ENCODE data around the gene ANKFN1. TPM values are rescaled to one million over a fixed set of nuclear protein-coding genes. Genes with fewer than 3 reads are reported as not detected.

Gene ANKFN1
- total RNA-seq, 4 donors from 2014 or later: 0.67 to 0.94 TPM; not detected in 2

- no peak overlapping the region for H3K27ac ChIP-seq
- TF ChIP-seq CTCF (IDR thresholded peaks at IDR 0.05): no peak
- no peak for TF ChIP-seq POLR2A (IDR thresholded peaks at IDR 0.05)
- no peaks in the 10 kb centered on the region for H3K9me3 ChIP-seq
- no peak for DNase-seq
- H3K4me3 ChIP-seq (replicated peaks in 1 of 3): no peak overlapping the region
- peaks cover 0 to 8% of the 10 kb centered on the region in 2 donors for H3K4me1 ChIP-seq
- intact Hi-C loops (cut with DNase I): no loop called here
- 58 to 77% methylated on average over 3 of the region's 3 CpGs for WGBS, 2 donors
- H3K27me3 ChIP-seq: no peaks in the 10 kb centered on the region
- H3K36me3 ChIP-seq: no peaks in the 10 kb centered on the region
Observed at GRCh38 chr17:56300144-56300543, 146.9 kb downstream of the ANKFN1 start.

GRCh38 chr17:56305007-56305406, 151.7 kb downstream of the ANKFN1 start:
- no peak overlapping the region for H3K4me3 ChIP-seq (replicated peaks in 1 of 3)
- intact Hi-C loops (cut with DNase I): no loop called here
- 79 to 88% methylated on average over 1 of the region's 1 CpG for WGBS, 2 donors

GRCh38 chr17:56309897-56310296, 156.6 kb downstream of the ANKFN1 start:
- Histone ChIP-seq H3K4me3 (replicated peaks in 1 of 3) (no peak overlapping the region), H3K36me3 (no peaks in the 10 kb centered on the region), H3K4me1 (no peaks in the 10 kb centered on the region), H3K27me3 (no peaks in the 10 kb centered on the region), H3K9me3 (no peaks in the 10 kb centered on the region), H3K27ac (no peak overlapping the region)
- intact Hi-C loops (cut with DNase I): no loop called here
- TF ChIP-seq CTCF (IDR thresholded peaks at IDR 0.05) (no peak), POLR2A (IDR thresholded peaks at IDR 0.05) (no peak)
- DNase-seq: no peak
- 87 to 94% methylated on average over 8 of the region's 8 CpGs for WGBS, 2 donors

More at GRCh38 chr17:56305007-56305406, 151.7 kb downstream of the ANKFN1 start:
- Histone ChIP-seq H3K36me3 (no peaks in the 10 kb centered on the region), H3K9me3 (no peaks in the 10 kb centered on the region), H3K27me3 (no peaks in the 10 kb centered on the region), H3K4me1 (no peaks in the 10 kb centered on the region), H3K27ac (no peak overlapping the region)
- no peak for DNase-seq
- no peak for TF ChIP-seq POLR2A (IDR thresholded peaks at IDR 0.05)
- TF ChIP-seq CTCF (IDR thresholded peaks at IDR 0.05): no peak

GRCh38 chr17:56310782-56311181, 157.5 kb downstream of the ANKFN1 start:
- no peaks in the 10 kb centered on the region for H3K4me1 ChIP-seq
- no peak overlapping the region for H3K27ac ChIP-seq
- no peaks in the 10 kb centered on the region for H3K27me3 ChIP-seq
- 73 to 80% methylated on average over 5 of the region's 5 CpGs for WGBS, 2 donors
- no peak overlapping the region for H3K4me3 ChIP-seq (replicated peaks in 1 of 3)
- intact Hi-C loops (cut with DNase I): no loop called here
- H3K36me3 ChIP-seq: no peaks in the 10 kb centered on the region
- no peaks in the 10 kb centered on the region for H3K9me3 ChIP-seq
- TF ChIP-seq POLR2A (IDR thresholded peaks at IDR 0.05) (no peak), CTCF (IDR thresholded peaks at IDR 0.05) (no peak)
- DNase-seq: no peak

GRCh38 chr17:56313201-56313600, 159.9 kb downstream of the ANKFN1 start:
- H3K27ac ChIP-seq: no peak overlapping the region
- H3K36me3 ChIP-seq: no peaks in the 10 kb centered on the region
- DNase-seq: no peak
- H3K4me3 ChIP-seq (replicated peaks in 1 of 3): no peak overlapping the region
- no peaks in the 10 kb centered on the region for H3K4me1 ChIP-seq
- intact Hi-C loops (cut with DNase I): no loop called here
- H3K9me3 ChIP-seq: no peaks in the 10 kb centered on the region
- TF ChIP-seq CTCF (IDR thresholded peaks at IDR 0.05) (no peak), POLR2A (IDR thresholded peaks at IDR 0.05) (no peak)
- no peaks in the 10 kb centered on the region for H3K27me3 ChIP-seq
